ENCODE results near the gene OLA1.

Gene OLA1

GRCh38 chr2:174177316-174177890 lies 70.9 kb downstream of the OLA1 start:
- Mint-ChIP-seq H3K4me3 (no peak overlapping the region), H3K27me3 (no peaks in the 10 kb centered on the region), H3K4me1 (ENCODE audit: low read depth) (peaks cover 16% of the 10 kb centered on the region), H3K27ac (no peak overlapping the region), H3K36me3 (ENCODE audit: low read depth) (peaks cover 68% of the 10 kb centered on the region), H3K9me3 (peaks cover 34% of the 10 kb centered on the region)
- no peak for DNase-seq

- Mint-ChIP-seq H3K9me3 (peaks cover 35% of the 10 kb centered on the region), H3K4me3 (no peak overlapping the region), H3K36me3 (ENCODE audit: low read depth) (peaks cover 70% of the 10 kb centered on the region), H3K27ac (no peak overlapping the region), H3K27me3 (no peaks in the 10 kb centered on the region), H3K4me1 (ENCODE audit: low read depth) (peaks cover 16% of the 10 kb centered on the region)
- no peak for DNase-seq
Observed at GRCh38 chr2:174176898-174177297, 71.4 kb downstream of the OLA1 start.

- H3K36me3 Mint-ChIP-seq (ENCODE audit: low read depth) = peaks cover 77% of the 10 kb centered on the region
- peaks cover 12% of the 10 kb centered on the region for H3K4me1 Mint-ChIP-seq (ENCODE audit: low read depth)
- H3K4me3 Mint-ChIP-seq = no peak overlapping the region
- H3K27me3 Mint-ChIP-seq = no peaks in the 10 kb centered on the region
- peaks cover 40% of the 10 kb centered on the region for H3K9me3 Mint-ChIP-seq
- DNase-seq = no peak
- H3K27ac Mint-ChIP-seq = no peak overlapping the region
Observed at GRCh38 chr2:174174741-174175140, 73.6 kb downstream of the OLA1 start.

GRCh38 chr2:174172802-174173355 lies 75.5 kb downstream of the OLA1 start:
- H3K4me3 Mint-ChIP-seq = no peak overlapping the region
- H3K36me3 Mint-ChIP-seq (ENCODE audit: low read depth) = peaks cover 93% of the 10 kb centered on the region
- H3K27me3 Mint-ChIP-seq = no peaks in the 10 kb centered on the region
- peaks cover 12% of the 10 kb centered on the region for H3K4me1 Mint-ChIP-seq (ENCODE audit: low read depth)
- H3K9me3 Mint-ChIP-seq = peaks cover 52% of the 10 kb centered on the region
- DNase-seq = no peak
- H3K27ac Mint-ChIP-seq = no peak overlapping the region

GRCh38 chr2:174171686-174172445 lies 76.5 kb downstream of the OLA1 start:
- DNase-seq = no peak
- H3K27me3 Mint-ChIP-seq = no peaks in the 10 kb centered on the region
- peaks cover 9% of the 10 kb centered on the region for H3K4me1 Mint-ChIP-seq (ENCODE audit: low read depth)
- no peak overlapping the region for H3K27ac Mint-ChIP-seq
- peaks cover 51% of the 10 kb centered on the region for H3K9me3 Mint-ChIP-seq
- H3K36me3 Mint-ChIP-seq (ENCODE audit: low read depth) = peaks cover 92% of the 10 kb centered on the region
- H3K4me3 Mint-ChIP-seq = no peak overlapping the region

- H3K27ac Mint-ChIP-seq = no peak overlapping the region
- no peak overlapping the region for H3K4me3 Mint-ChIP-seq
- peaks cover 39% of the 10 kb centered on the region for H3K9me3 Mint-ChIP-seq
- H3K27me3 Mint-ChIP-seq = no peaks in the 10 kb centered on the region
- DNase-seq = no peak
- peaks cover 86% of the 10 kb centered on the region for H3K36me3 Mint-ChIP-seq (ENCODE audit: low read depth)
- peaks cover 9% of the 10 kb centered on the region for H3K4me1 Mint-ChIP-seq (ENCODE audit: low read depth)
Observed at GRCh38 chr2:174169372-174169771, 79.0 kb downstream of the OLA1 start.

- Mint-ChIP-seq H3K27ac (no peak overlapping the region), H3K36me3 (ENCODE audit: low read depth) (peaks cover 72% of the 10 kb centered on the region), H3K4me3 (no peak overlapping the region), H3K9me3 (peaks cover 27% of the 10 kb centered on the region), H3K4me1 (ENCODE audit: low read depth) (peaks cover 1% of the 10 kb centered on the region), H3K27me3 (no peaks in the 10 kb centered on the region)
- DNase-seq = no peak
Observed at GRCh38 chr2:174166261-174166660, 82.1 kb downstream of the OLA1 start.

- no peak overlapping the region for H3K4me3 Mint-ChIP-seq
- no peak for DNase-seq
- H3K9me3 Mint-ChIP-seq = peaks cover 7% of the 10 kb centered on the region
- peaks cover 7% of the 10 kb centered on the region for H3K4me1 Mint-ChIP-seq (ENCODE audit: low read depth)
- H3K27ac Mint-ChIP-seq = no peak overlapping the region
- H3K36me3 Mint-ChIP-seq (ENCODE audit: low read depth) = peaks cover 45% of the 10 kb centered on the region
- H3K27me3 Mint-ChIP-seq = no peaks in the 10 kb centered on the region
Observed at GRCh38 chr2:174161490-174161889, 86.8 kb downstream of the OLA1 start.

- peaks cover 36% of the 10 kb centered on the region for H3K36me3 Mint-ChIP-seq (ENCODE audit: low read depth)
- no peak for DNase-seq
- no peak overlapping the region for H3K4me3 Mint-ChIP-seq
- H3K27ac Mint-ChIP-seq = no peak overlapping the region
- no peaks in the 10 kb centered on the region for H3K27me3 Mint-ChIP-seq
- peaks cover 11% of the 10 kb centered on the region for H3K4me1 Mint-ChIP-seq (ENCODE audit: low read depth)
- H3K9me3 Mint-ChIP-seq = no peaks in the 10 kb centered on the region
Observed at GRCh38 chr2:174158003-174158402, 90.3 kb downstream of the OLA1 start.

GRCh38 chr2:174157053-174157452 lies 91.3 kb downstream of the OLA1 start:
- no peak overlapping the region for H3K27ac Mint-ChIP-seq
- H3K4me3 Mint-ChIP-seq = no peak overlapping the region
- H3K27me3 Mint-ChIP-seq = no peaks in the 10 kb centered on the region
- DNase-seq = no peak
- no peaks in the 10 kb centered on the region for H3K9me3 Mint-ChIP-seq
- peaks cover 30% of the 10 kb centered on the region for H3K36me3 Mint-ChIP-seq (ENCODE audit: low read depth)
- H3K4me1 Mint-ChIP-seq (ENCODE audit: low read depth) = peaks cover 11% of the 10 kb centered on the region

- no peak overlapping the region for H3K27ac Mint-ChIP-seq
Observed at GRCh38 chr2:174153757-174154680, 94.3 kb downstream of the OLA1 start.

GRCh38 chr2:174149530-174149929 lies 98.8 kb downstream of the OLA1 start:
- H3K36me3 Mint-ChIP-seq (ENCODE audit: low read depth) = peaks cover 27% of the 10 kb centered on the region
- no peak overlapping the region for H3K27ac Mint-ChIP-seq
- H3K9me3 Mint-ChIP-seq = no peaks in the 10 kb centered on the region
- no peak for DNase-seq
- H3K27me3 Mint-ChIP-seq = no peaks in the 10 kb centered on the region
- no peak overlapping the region for H3K4me3 Mint-ChIP-seq
- H3K4me1 Mint-ChIP-seq (ENCODE audit: low read depth) = peaks cover 8% of the 10 kb centered on the region

More at GRCh38 chr2:174153757-174154680, 94.3 kb downstream of the OLA1 start:
- no peak overlapping the region for H3K4me3 Mint-ChIP-seq
- H3K27me3 Mint-ChIP-seq = no peaks in the 10 kb centered on the region
- DNase-seq = no peak
- H3K4me1 Mint-ChIP-seq (ENCODE audit: low read depth) = peaks cover 12% of the 10 kb centered on the region
- no peaks in the 10 kb centered on the region for H3K9me3 Mint-ChIP-seq
- H3K36me3 Mint-ChIP-seq (ENCODE audit: low read depth) = peaks cover 50% of the 10 kb centered on the region

GRCh38 chr2:174148833-174149232 lies 99.5 kb downstream of the OLA1 start:
- DNase-seq = no peak
- H3K4me3 Mint-ChIP-seq = no peak overlapping the region
- peaks cover 4% of the 10 kb centered on the region for H3K4me1 Mint-ChIP-seq (ENCODE audit: low read depth)
- H3K36me3 Mint-ChIP-seq (ENCODE audit: low read depth) = peaks cover 23% of the 10 kb centered on the region
- H3K27ac Mint-ChIP-seq = no peak overlapping the region
- no peaks in the 10 kb centered on the region for H3K27me3 Mint-ChIP-seq
- H3K9me3 Mint-ChIP-seq = no peaks in the 10 kb centered on the region

- no peaks in the 10 kb centered on the region for H3K9me3 Mint-ChIP-seq
Observed at GRCh38 chr2:174145827-174146226, 102.5 kb downstream of the OLA1 start.

More at GRCh38 chr2:174145827-174146226, 102.5 kb downstream of the OLA1 start:
- H3K4me3 Mint-ChIP-seq = no peak overlapping the region
- DNase-seq = no peak
- no peaks in the 10 kb centered on the region for H3K27me3 Mint-ChIP-seq
- peaks cover 5% of the 10 kb centered on the region for H3K4me1 Mint-ChIP-seq (ENCODE audit: low read depth)
- H3K36me3 Mint-ChIP-seq (ENCODE audit: low read depth) = peaks cover 32% of the 10 kb centered on the region
- H3K27ac Mint-ChIP-seq = no peak overlapping the region
